ENCODE data around the gene PKHD1.
"Not testable (repeated sequence)": the region's sequence is repeated elsewhere in the genome, so short reads cannot be mapped to it uniquely, and the experiment has no call there.

Gene PKHD1

DNA sequence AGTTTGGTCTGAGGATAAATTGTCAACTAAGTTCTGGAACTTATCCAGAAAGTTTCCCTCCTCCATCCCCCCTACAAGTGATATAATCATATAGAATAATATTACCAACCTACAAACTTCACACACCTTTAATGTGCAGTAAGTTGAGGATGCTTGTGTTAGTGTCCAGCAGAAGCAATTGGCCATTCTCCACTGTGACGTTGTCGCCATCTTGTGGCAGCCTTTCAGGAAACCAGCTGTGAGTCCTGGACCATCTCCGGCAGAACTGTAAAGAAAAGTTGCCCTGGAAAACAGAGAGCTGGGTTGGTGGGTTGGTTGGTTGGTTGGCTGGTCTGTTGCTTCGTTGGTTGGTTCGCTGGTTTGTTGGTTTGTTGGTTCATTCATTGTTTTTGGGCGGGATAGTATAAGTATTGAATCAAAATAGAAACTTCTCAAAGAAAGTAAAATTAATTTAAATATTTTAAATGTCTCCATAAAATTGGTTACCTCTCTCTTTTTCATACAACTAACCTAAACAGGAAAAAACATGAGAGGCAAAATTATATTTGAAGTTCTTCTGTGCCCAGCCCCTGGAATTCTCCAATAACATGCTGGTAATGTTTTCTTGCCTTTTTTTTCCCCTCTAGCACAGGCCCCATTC lies 127.5 kb downstream of the PKHD1 start:
- no peak overlapping the region for H3K4me3 Mint-ChIP-seq
- ATAC-seq = no peak
- H3K4me1 Mint-ChIP-seq = no peaks in the 10 kb centered on the region
- DNase-seq (ENCODE audit: low spot score in 2 of 2) = peak in 1 of 2 donors; percentile 60
- H3K27ac Mint-ChIP-seq = no peak overlapping the region
- no peaks in the 10 kb centered on the region for H3K36me3 Mint-ChIP-seq
- H3K9me3 Mint-ChIP-seq = no peaks in the 10 kb centered on the region

DNA sequence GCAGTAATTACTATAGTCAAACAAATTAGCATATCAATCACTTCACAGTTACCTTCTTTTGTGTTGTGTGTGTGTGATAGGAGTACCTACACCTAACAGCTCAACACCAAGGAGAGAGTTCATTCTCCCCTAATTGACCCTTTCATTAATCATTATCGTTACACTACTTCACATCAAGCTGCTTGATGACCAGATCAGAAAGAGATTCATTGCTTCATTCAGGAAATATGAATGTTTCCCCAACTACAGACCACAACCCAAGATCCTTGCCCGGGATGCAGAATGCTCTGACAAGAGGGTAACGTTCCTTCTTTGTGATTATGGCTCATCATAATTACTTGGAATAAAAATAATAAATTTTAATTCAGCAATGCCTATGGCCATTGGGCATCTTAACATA lies 132.7 kb downstream of the PKHD1 start:
- Mint-ChIP-seq H3K27ac (no peak overlapping the region), H3K36me3 (no peaks in the 10 kb centered on the region), H3K4me3 (no peak overlapping the region), H3K9me3 (no peaks in the 10 kb centered on the region), H3K4me1 (no peaks in the 10 kb centered on the region)
- ATAC-seq (no peak), DNase-seq (ENCODE audit: low spot score in 2 of 2) (no peak)

DNA sequence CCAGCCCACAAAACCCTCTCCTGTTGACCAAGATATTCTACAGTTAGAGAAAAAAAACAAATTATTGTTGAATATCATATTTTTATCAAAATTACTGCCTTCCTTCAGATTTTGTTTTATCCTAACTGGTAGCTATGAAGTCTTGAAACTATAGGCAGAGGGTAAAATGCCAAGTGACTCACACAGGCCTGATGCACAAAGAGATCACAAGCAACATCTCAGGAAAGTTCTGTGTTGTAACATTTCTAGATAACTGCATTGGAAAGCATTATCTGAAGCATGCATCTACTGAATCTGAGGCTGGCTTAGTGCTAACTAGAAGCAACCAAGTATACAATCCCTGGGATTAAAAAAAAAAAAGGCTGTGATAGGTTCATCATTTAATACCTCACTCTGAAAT lies 134.2 kb downstream of the PKHD1 start:
- Mint-ChIP-seq H3K4me1 (no peaks in the 10 kb centered on the region), H3K36me3 (no peaks in the 10 kb centered on the region), H3K9me3 (no peaks in the 10 kb centered on the region), H3K27ac (no peak overlapping the region), H3K4me3 (no peak overlapping the region)
- no peak for DNase-seq (ENCODE audit: low spot score in 2 of 2)
- ATAC-seq = no peak

DNA sequence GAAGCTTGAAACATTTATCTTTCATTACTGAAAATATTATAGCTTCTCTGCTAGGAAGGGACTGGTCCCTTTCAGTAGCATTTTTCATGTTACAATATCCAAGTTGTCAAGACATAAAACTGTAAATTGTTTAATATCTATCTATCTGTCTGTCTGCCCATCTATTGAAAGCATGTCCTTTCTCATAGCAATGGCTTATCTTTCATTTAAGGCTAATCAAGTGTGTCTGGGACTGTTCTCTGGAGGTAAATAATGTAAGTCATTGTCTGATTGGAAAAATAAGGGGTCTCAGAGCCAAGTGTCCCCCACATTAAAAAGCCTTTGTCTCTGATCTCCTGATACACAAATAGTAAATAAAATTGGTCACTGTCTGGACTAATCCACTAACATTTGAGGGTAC lies 135.5 kb downstream of the PKHD1 start:
- Mint-ChIP-seq H3K4me3 (no peak overlapping the region), H3K36me3 (no peaks in the 10 kb centered on the region)
- DNase-seq (ENCODE audit: low spot score in 2 of 2) = no peak

DNA sequence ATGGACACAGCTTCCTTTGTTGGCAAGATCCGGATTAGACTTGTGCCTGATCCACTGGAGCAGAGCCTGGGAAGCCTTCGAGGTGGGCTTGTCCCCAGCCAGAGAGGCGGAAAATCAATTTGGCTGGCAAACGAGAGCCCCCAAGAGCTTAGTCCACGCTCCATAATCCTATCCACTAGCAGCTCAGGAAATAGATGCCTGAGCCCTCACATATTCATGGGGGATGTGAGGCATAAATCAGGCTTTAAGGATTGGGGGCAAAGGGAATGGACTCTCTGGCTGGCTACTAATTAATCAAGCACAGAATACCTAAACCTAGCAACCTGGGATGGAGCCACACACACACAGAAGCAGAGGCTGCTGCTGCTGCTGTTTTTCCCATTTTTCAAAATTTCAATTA lies 137.9 kb downstream of the PKHD1 start:
- DNase-seq (ENCODE audit: low spot score in 2 of 2) = no peak
- H3K9me3 Mint-ChIP-seq = no peaks in the 10 kb centered on the region
- no peak for ATAC-seq
- H3K27ac Mint-ChIP-seq = no peak overlapping the region
- no peaks in the 10 kb centered on the region for H3K4me1 Mint-ChIP-seq
- H3K4me3 Mint-ChIP-seq = no peak overlapping the region
- H3K36me3 Mint-ChIP-seq = no peaks in the 10 kb centered on the region

More for the DNA sequence above, 135.5 kb downstream of the PKHD1 start:
- no peak for ATAC-seq
- H3K27ac Mint-ChIP-seq = no peak overlapping the region
- H3K9me3 Mint-ChIP-seq = no peaks in the 10 kb centered on the region
- H3K4me1 Mint-ChIP-seq = no peaks in the 10 kb centered on the region

DNA sequence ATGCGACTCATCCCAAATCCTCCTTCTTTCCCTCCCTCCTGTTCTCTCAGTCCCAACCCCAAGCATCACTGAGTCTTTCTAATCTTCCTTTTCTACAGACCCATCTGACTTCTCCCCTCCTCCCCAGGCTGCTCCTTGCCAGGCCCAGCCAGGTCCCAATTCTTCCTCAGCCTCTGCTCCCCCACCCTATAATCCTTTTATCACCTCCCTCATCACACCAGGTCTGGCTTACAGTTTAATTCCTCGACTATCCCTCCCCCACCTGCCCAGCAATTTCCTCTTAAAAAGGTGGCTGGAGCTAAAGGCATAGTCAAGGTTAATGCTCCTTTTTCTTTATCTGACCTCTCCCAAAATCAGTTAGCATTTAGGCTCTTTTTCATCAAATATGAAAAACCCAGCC lies 147.7 kb downstream of the PKHD1 start:
- not testable (repeated sequence) for H3K9me3 Mint-ChIP-seq; H3K4me1 Mint-ChIP-seq; H3K36me3 Mint-ChIP-seq; H3K27ac Mint-ChIP-seq; ATAC-seq; H3K4me3 Mint-ChIP-seq; DNase-seq (ENCODE audit: low spot score in 2 of 2)

DNA sequence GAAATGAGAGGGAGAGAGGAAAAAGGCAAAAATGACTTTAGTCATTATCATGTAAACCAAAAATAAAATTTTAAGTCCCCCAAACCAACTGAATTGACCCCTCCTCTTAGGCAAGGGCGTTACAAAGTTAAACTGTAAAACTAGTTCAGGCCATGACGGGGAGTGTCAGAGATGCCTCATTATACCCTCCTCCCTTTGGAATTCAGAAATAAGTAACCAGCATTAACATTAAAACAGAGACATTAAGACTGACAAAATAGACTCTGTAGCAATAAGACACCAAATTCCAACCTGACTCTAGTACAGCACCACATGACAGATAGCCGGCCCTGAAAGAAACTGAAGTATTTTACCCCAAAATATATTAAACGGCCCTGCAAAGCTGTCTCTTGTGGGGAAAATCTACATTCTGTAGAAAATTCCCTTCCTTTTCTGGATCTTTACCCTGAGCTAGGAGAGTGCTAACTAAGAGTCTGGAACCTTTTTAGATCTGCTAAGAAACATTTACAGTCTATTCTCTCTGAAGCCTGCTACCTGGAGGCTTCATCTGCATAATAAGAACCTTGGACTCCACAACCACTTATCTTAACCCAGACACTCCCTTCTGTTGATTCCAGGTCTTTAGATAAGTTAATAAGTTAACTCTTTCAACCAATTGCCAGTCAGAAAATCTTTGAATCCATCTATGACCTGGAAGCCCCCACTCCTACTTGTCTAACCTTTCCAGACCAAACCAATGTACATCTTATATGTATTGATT lies 150.7 kb downstream of the PKHD1 start:
- DNase-seq (ENCODE audit: low spot score in 2 of 2) = no peak
- ATAC-seq = no peak
- no peaks in the 10 kb centered on the region for H3K9me3 Mint-ChIP-seq
- H3K4me3 Mint-ChIP-seq = no peak overlapping the region
- H3K27ac Mint-ChIP-seq = no peak overlapping the region
- no peaks in the 10 kb centered on the region for H3K36me3 Mint-ChIP-seq
- no peaks in the 10 kb centered on the region for H3K4me1 Mint-ChIP-seq

DNA sequence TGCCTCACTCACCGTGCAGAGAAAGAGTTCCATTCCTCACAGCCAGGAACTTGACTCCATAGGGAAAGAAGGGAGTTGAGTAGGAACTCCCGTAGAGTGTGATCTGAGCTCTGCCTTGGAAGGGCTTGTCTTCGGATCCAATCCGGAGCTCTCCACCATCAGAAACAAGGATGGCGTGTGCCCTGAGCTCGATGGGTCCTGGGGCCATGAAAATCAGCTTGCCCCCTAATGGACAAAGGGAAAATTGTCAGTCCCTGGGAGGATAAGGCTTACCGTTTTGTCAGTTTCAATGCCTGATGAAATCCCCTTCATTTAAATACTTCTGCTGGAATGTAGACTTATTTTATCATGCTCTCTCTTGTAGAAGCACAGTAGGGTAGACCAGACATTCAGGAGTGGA lies 153.3 kb downstream of the PKHD1 start:
- no peak overlapping the region for H3K4me3 Mint-ChIP-seq
- no peak overlapping the region for H3K27ac Mint-ChIP-seq
- no peaks in the 10 kb centered on the region for H3K36me3 Mint-ChIP-seq
- no peaks in the 10 kb centered on the region for H3K4me1 Mint-ChIP-seq
- ATAC-seq (no peak), DNase-seq (ENCODE audit: low spot score in 2 of 2) (no peak)
- H3K9me3 Mint-ChIP-seq = no peaks in the 10 kb centered on the region

DNA sequence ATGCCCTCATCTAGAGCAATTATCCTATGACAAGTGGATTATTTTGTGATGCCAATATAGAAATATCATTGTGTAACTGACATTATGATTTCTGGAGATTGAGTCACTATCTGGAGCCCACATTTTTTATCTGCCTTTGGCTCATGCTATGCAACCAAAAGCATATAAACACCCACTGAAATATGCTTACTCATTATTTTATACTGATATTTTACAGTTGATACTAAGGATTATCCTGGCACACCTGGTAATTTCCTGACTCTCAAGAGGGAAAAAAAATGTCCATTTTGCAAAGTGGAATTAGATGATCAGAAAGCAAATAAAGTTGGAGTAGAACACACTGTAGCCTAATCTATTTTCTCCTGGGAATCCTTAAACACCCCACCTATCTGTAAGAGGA lies 154.5 kb downstream of the PKHD1 start:
- H3K4me3 Mint-ChIP-seq = no peak overlapping the region
- no peaks in the 10 kb centered on the region for H3K4me1 Mint-ChIP-seq
- DNase-seq (ENCODE audit: low spot score in 2 of 2) = no peak
- no peak overlapping the region for H3K27ac Mint-ChIP-seq
- H3K9me3 Mint-ChIP-seq = no peaks in the 10 kb centered on the region
- H3K36me3 Mint-ChIP-seq = no peaks in the 10 kb centered on the region
- no peak for ATAC-seq

DNA sequence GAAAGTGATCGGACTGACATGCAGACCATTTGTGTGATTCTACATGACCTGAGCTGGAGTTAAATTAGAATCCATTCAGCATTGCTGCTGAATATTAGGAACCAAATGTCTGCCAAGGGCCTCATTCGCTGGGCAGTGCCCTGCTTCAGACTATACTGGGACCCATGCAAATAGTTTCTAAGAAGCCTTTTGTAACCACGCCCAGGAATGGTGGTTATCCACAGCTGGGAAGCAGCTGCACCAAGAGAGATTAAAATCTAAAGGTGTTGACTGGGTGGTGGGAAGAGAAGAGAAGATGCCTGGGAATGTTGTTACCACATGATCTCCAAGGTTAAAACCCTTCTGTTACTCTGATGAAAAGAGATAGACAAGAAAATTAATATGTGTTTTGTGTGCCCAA lies 156.8 kb downstream of the PKHD1 start:
- Mint-ChIP-seq H3K9me3 (peaks cover 3% of the 10 kb centered on the region), H3K27ac (no peak overlapping the region), H3K36me3 (no peaks in the 10 kb centered on the region), H3K4me1 (no peaks in the 10 kb centered on the region), H3K4me3 (no peak overlapping the region)
- DNase-seq (ENCODE audit: low spot score in 2 of 2) = no peak
- no peak for ATAC-seq

DNA sequence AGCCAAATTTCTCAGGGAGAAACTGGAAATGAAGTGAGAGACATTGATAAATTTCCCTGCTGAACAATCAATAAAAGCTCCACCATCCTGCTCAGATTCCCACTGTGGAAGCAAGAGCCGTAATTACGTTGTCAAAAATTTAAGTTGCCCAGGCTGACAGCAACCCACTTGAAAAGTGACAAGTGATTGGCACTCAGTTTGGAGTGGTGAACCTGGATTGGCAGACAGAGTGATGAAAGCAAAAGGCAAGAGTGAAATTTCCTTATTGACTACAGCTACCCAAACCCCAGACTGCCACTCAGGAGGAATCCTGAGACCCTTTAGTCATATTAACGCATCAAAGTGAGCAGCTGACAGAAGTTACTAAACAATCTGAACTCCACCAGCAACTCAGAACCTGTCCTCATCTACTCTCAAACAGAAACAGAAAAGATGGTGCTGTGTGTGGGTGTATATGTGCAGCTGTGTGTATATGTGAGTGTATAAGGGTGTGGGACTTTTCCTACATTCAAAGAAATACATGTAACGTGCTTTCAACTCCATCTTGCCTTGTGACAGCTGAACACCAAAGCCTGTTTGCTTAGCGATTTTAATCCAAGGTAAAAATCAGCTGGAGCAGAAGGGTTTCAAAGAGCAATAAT lies 157.4 kb downstream of the PKHD1 start:
- no peak overlapping the region for H3K4me3 Mint-ChIP-seq
- no peaks in the 10 kb centered on the region for H3K4me1 Mint-ChIP-seq
- ATAC-seq (no peak), DNase-seq (ENCODE audit: low spot score in 2 of 2) (no peak)
- peaks cover 4% of the 10 kb centered on the region for H3K9me3 Mint-ChIP-seq
- H3K27ac Mint-ChIP-seq = no peak overlapping the region
- no peaks in the 10 kb centered on the region for H3K36me3 Mint-ChIP-seq

DNA sequence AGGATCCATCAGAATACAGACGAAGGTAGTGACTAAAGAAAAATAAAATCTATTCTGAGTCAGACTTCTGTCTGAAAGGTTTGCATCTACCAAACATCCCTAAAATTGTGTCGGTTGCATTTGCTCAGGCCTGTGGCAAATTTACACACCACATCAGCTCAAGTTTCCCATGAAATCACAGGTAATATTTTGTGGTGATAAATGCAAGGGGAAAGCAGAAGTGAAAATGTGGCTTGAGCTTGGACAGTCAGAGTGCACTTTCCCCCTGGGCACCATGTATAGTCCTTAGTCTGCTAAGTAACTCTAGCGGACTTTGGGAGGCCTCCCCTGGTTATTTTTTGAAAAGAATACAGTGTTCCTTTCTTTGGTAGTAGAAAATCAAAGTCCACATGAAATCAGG lies 159.1 kb downstream of the PKHD1 start:
- H3K36me3 Mint-ChIP-seq = no peaks in the 10 kb centered on the region
- DNase-seq (ENCODE audit: low spot score in 2 of 2) (no peak), ATAC-seq (no peak)
- no peak overlapping the region for H3K27ac Mint-ChIP-seq
- no peak overlapping the region for H3K4me3 Mint-ChIP-seq
- H3K9me3 Mint-ChIP-seq = peaks cover 4% of the 10 kb centered on the region
- H3K4me1 Mint-ChIP-seq = no peaks in the 10 kb centered on the region

DNA sequence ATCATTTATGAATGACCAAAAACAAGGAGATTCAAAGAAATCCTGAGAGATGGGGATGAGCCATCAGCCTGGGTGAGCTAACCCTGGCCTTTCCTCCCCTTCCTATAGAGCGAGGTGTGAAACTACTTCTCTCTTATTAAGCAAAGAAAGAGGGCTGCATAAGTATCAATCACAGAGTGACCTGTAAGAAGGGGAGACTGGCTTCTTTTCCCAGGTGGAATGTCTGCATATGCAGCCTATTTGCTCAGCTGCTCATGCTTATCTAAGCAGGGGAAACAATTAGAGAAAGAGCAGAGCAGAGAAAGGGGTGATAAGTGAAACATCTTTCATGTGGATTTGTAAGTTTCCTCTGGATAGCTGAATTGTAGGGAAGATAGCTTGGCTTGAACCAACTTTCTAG lies 160.0 kb downstream of the PKHD1 start:
- no peak overlapping the region for H3K27ac Mint-ChIP-seq
- H3K4me3 Mint-ChIP-seq = no peak overlapping the region
- DNase-seq (ENCODE audit: low spot score in 2 of 2) (no peak), ATAC-seq (no peak)
- H3K36me3 Mint-ChIP-seq = no peaks in the 10 kb centered on the region
- H3K4me1 Mint-ChIP-seq = no peaks in the 10 kb centered on the region
- H3K9me3 Mint-ChIP-seq = peaks cover 4% of the 10 kb centered on the region

DNA sequence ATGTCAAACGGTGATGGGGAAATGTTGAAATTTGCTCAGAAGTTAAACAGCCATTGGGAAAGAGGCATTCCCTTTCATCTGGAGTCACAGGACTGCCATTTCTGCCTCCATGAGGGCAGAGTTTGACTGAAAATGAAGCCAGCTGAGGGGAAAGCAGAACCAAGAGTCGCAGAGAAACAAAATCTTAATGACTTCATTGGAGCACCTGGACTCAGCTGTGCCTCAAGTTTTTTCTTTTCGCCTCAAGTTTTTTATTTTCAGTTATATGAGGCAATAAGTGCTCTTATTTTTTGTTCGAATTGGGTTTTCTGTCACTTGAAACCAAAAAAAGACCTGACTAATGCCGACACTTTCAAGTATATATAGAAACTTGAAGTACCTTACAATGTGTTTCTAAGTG lies 161.3 kb downstream of the PKHD1 start:
- Mint-ChIP-seq H3K4me1 (no peaks in the 10 kb centered on the region), H3K9me3 (peaks cover 4% of the 10 kb centered on the region), H3K36me3 (no peaks in the 10 kb centered on the region), H3K27ac (no peak overlapping the region), H3K4me3 (no peak overlapping the region)
- ATAC-seq = no peak
- no peak for DNase-seq (ENCODE audit: low spot score in 2 of 2)

DNA sequence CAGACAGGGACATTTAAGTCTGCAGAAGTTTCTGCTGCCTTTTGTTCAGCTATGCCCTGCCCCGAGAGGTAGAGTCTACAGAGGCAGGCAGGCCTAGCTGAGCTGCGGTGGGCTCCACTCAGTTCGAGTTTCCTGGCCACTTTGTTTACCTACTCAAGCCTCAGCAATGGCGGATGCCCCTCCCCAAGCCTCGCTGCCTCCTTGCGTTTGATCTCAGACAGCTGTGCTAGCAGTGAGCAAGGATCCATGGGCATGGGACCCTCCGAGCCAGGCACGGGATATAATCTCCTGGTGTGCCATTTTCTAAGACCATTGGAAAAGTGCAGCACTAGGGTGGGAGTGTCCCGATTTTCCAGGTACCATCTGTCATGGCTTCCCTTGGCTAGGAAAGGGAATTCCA lies 164.9 kb downstream of the PKHD1 start:
- H3K4me1 Mint-ChIP-seq; H3K36me3 Mint-ChIP-seq; H3K4me3 Mint-ChIP-seq; ATAC-seq; H3K9me3 Mint-ChIP-seq; H3K27ac Mint-ChIP-seq; DNase-seq (ENCODE audit: low spot score in 2 of 2): not testable (repeated sequence)

DNA sequence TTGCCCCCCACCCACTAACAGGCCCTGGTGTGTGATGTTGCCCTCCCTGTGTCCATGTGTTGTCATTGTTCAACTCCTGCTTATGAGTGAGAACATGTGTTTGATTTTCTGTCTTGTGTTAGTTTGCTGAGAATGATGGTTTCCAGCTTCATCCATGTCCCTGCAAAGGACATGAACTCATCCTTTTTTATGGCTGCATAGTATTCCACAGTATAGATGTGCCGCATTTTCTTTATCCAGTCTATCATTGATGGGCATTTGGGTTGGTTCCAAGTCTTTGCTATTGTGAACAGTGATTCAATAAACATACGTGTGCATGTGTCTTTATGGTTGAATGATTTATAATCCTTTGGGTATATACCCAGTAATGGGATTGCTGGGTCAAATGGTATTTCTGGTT lies 169.1 kb downstream of the PKHD1 start:
- H3K27ac Mint-ChIP-seq; H3K9me3 Mint-ChIP-seq; H3K36me3 Mint-ChIP-seq; ATAC-seq; H3K4me1 Mint-ChIP-seq; H3K4me3 Mint-ChIP-seq; DNase-seq (ENCODE audit: low spot score in 2 of 2): not testable (repeated sequence)
